K562 (cell line): ENCODE data around the gene STK25. TPM values are rescaled to one million over a fixed set of nuclear protein-coding genes. Genes with fewer than 3 reads are reported as not detected.

ENCODE experiments used
- ATAC-seq: fragments of 200-7000 bp; cut with Tn5 transposase; 3 replicates; pipeline ENCODE4 v1.9.1; 2020; ENCODE audit warnings: moderate library complexity
- BruUV-seq: library from RNA; stranded (reverse); fragments of 400-500 nt; replicated peaks from 2 replicates; lab custom pipeline; 2021; lab: Mats Ljungman, UMichigan
- CTCF ChIA-PET: fragments of 300-600 bp; formaldehyde crosslinking; extraction: SDS; loops from one replicate; lab custom pipeline; 2021; ENCODE audit warnings: low intra/inter-chr PET ratio; lab: Yijun Ruan, JAX
- POLR2A ChIA-PET: fragments of 300-600, 350-650 bp; sonication (Branson Sonifier 250); formaldehyde crosslinking; extraction: SDS; loops from one replicate; lab custom pipeline; 2021; ENCODE audit warnings: antibody characterized with exemption, inconsistent platforms; lab: Yijun Ruan, JAX
- DNase-seq, 4 experiments: peaks; one replicate each; pipeline versions ENCODE4 v3.0.0 to v3.0.0-alpha.2; 2011 to 2018; ENCODE audit warnings: low spot score in 3 of 4, mixed read lengths in 3 of 4; ENCODE audit errors: extremely low read depth in 1 of 4
- FAIRE-seq: peaks from 2 replicates; lab custom pipeline; 2011; peaks lifted over from hg19 to GRCh38; lab: Jason Lieb, UNC
- H2AFZ ChIP-seq: 2 replicates; pipeline ENCODE4 v1.6.0; 2011; ENCODE audit warnings: low read depth, low read length, control low read depth, inconsistent platforms
- H3K27ac ChIP-seq: fragments of 200-600 bp; 3 replicates; pipeline ENCODE4 v1.8.0; 2011; ENCODE audit warnings: low read depth, mild to moderate bottlenecking, control low read depth, inconsistent platforms, low read length, moderate library complexity, mixed read lengths; ENCODE audit errors: extremely low read depth
- H3K27me3 ChIP-seq, 2 experiments: fragments of 300-600 bp in 1 of 2; 2 replicates in 1 of 2; 3 replicates in 1 of 2; pipeline versions ENCODE4 v1.6.0 to v1.8.0; 2011; ENCODE audit warnings: inconsistent platforms in 2 of 2, low read length in 2 of 2, mild to moderate bottlenecking in 1 of 2, mixed read lengths in 1 of 2, moderate library complexity in 1 of 2; ENCODE audit not compliant: control insufficient read depth in 2 of 2, insufficient read depth in 2 of 2
- H3K36me3 ChIP-seq: fragments of 300-600 bp; 3 replicates; pipeline ENCODE4 v1.8.0; 2011; ENCODE audit warnings: mild to moderate bottlenecking, low read length, inconsistent platforms; ENCODE audit not compliant: control insufficient read depth, insufficient read depth
- H3K4me1 ChIP-seq, 2 experiments: fragments of 200-600 bp in 1 of 2; replicated peaks in 1 of 2; 2 replicates in 1 of 2; 3 replicates in 1 of 2; pipeline versions ENCODE4 v1.5.1 to v1.8.0; 2011; ENCODE audit warnings: inconsistent platforms in 2 of 2, low read length in 2 of 2, mild to moderate bottlenecking in 1 of 2, mixed read lengths in 1 of 2, moderate library complexity in 1 of 2; ENCODE audit not compliant: control insufficient read depth in 2 of 2, insufficient read depth in 2 of 2
- H3K4me2 ChIP-seq: 2 replicates; pipeline ENCODE4 v1.6.1; 2011; ENCODE audit warnings: low read length, control low read depth, inconsistent platforms, mixed read lengths; ENCODE audit not compliant: insufficient read depth
- H3K4me3 ChIP-seq: fragments of 200-600 bp; sonication (generic), shearing (Covaris generic); 2 replicates; pipeline ENCODE4 v1.5.1; 2016; ENCODE audit warnings: control low read depth, inconsistent platforms
- H3K79me2 ChIP-seq: fragments of 200-600 bp; 3 replicates; pipeline ENCODE4 v1.8.0; 2011; ENCODE audit warnings: low read length, inconsistent platforms; ENCODE audit not compliant: control insufficient read depth, insufficient read depth
- H3K9ac ChIP-seq, 2 experiments: 2 replicates each; pipeline versions ENCODE4 v1.6.0 to v1.6.1; 2011; ENCODE audit warnings: low read depth in 2 of 2, low read length in 2 of 2, control low read depth in 1 of 2, inconsistent platforms in 1 of 2, mild to moderate bottlenecking in 1 of 2, mixed read lengths in 1 of 2; ENCODE audit not compliant: insufficient read depth in 1 of 2
- H3K9me1 ChIP-seq: one replicate; pipeline ENCODE4 v1.6.0; 2011; ENCODE audit warnings: inconsistent platforms, mild to moderate bottlenecking, low read length, moderate library complexity; ENCODE audit not compliant: control insufficient read depth, insufficient read depth
- H3K9me3 ChIP-seq: replicated peaks from 2 replicates; pipeline ENCODE4 v1.5.1; 2011; ENCODE audit warnings: low read depth, low read length, inconsistent platforms; ENCODE audit not compliant: control insufficient read depth, insufficient read depth
- H4K20me1 ChIP-seq: replicated peaks from 2 replicates; pipeline ENCODE4 v1.6.1; 2011; ENCODE audit warnings: low read length, inconsistent platforms, mixed read lengths; ENCODE audit not compliant: control insufficient read depth, insufficient read depth
- BRF2 ChIP-seq: IDR thresholded peaks from 3 replicates; pipeline ENCODE4 v1.6.1; 2011; ENCODE audit warnings: borderline replicate concordance, mild to moderate bottlenecking; ENCODE audit not compliant: insufficient read length, insufficient read depth
- SIX5 ChIP-seq, 2 experiments: IDR thresholded peaks; 2 replicates each; pipeline ENCODE4 v1.6.1; 2011; ENCODE audit warnings: low read length in 2 of 2, borderline replicate concordance in 1 of 2, low read depth in 1 of 2, mild to moderate bottlenecking in 1 of 2, moderate library complexity in 1 of 2; ENCODE audit not compliant: insufficient read depth in 1 of 2
- ZNF75A ChIP-seq: fragments of 450-650 bp; formaldehyde crosslinking; IDR thresholded peaks from 2 replicates; pipeline ENCODE4 v1.4.0; 2020; ENCODE audit warnings: mild to moderate bottlenecking
- ZNF780A ChIP-seq: fragments of 250-450 bp; sonication (Bioruptor Pico); IDR thresholded peaks from 2 replicates; pipeline ENCODE4 v1.5.0; 2021; ENCODE audit warnings: mild to moderate bottlenecking
- WGBS: fragments of 100-300 bp; shearing (Covaris generic); methylation state at CpG from one replicate; pipeline ENCODE4 v1.1.6; 2016; ENCODE audit warnings: low coverage, mixed read lengths; ENCODE audit not compliant: insufficient coverage; ENCODE audit errors: missing lambda C conversion rate; 5-methylcytosine and 5-hydroxymethylcytosine counted together
- in situ Hi-C: fragments of 300-500 bp; cut with MboI; formaldehyde crosslinking; loops from 4 replicates; pipeline ENCODE4 v1.15.0; 2018; ENCODE audit warnings: inconsistent platforms, mixed read lengths
- intact Hi-C: fragments of 100-400 bp; cut with micrococcal nuclease; formaldehyde crosslinking; loops from 2 replicates; pipeline ENCODE4 v1.14.2; 2022
- polyA plus RNA-seq, 8 experiments: library from polyadenylated mRNA; depleted of rRNA in 4 of 8; stranded (reverse) in 5 of 8; unstranded in 3 of 8; fragments of >200 nt; fragmentation: Nextera tagmentation in 2 of 8; fragmentation: Illumina TruSeq in 1 of 8; extraction: Ambion mirVana in 2 of 8; extraction: Trizol in 1 of 8; gene quantifications; 2 replicates each; pipeline versions ENCODE4 v1.2.1 to v1.2.3, GENCODE V29; 2011 to 2014; ENCODE audit warnings: inconsistent platforms in 1 of 8, missing spikeins in 1 of 8
- total RNA-seq, 7 experiments: library from RNA; depleted of rRNA in 6 of 7; stranded (reverse); fragments of >200 nt in 6 of 7; fragmentation: Illumina TruSeq in 2 of 7; extraction: Trizol in 2 of 7; gene quantifications; 2 replicates each; pipeline versions ENCODE4 v1.2.1 to v1.2.3, GENCODE V29; 2011 to 2021; ENCODE audit warnings: low replicate concordance in 1 of 7

Gene STK25
- total and polyA plus RNA-seq, 9 of the 15 experiments (the other 6 are each of a cell fraction or from before 2014, with no cell fraction given), result 5.4 to 177 (median 116) TPM

GRCh38 chr2:241550616-241551580, 42.5 kb upstream of the STK25 start:
- FAIRE-seq, result no peak
- no peak overlapping the region for H2AFZ ChIP-seq
- no peaks in the 10 kb centered on the region for H3K79me2 ChIP-seq
- H3K4me1 ChIP-seq, result peaks cover 12 to 38% of the 10 kb centered on the region in 2 experiments; a peak in 4 of 5 replicates
- intact Hi-C loops (no loop called here), in situ Hi-C loops (no loop called here)
- no peak overlapping the region for H3K27ac ChIP-seq
- ChIA-PET POLR2A (interaction anchor here (0.6 to 1.8 kb wide), 5 partner anchors 9 to 29 kb away, joined by 3 to 6 read pairs (median 4); no protein-coding TSS in a partner anchor), CTCF (no interaction called here)
- WGBS, result 35% methylated on average over 5 of the region's 21 CpGs
- no peak for ATAC-seq
- no peak overlapping the region for H3K4me2 ChIP-seq
- H4K20me1 ChIP-seq, result no peaks in the 10 kb centered on the region
- peaks cover 0 to 19% of the 10 kb centered on the region in 2 experiments; a peak in 2 of 5 replicates for H3K27me3 ChIP-seq
- H3K9me3 ChIP-seq, result no peaks in the 10 kb centered on the region
- no peaks in the 10 kb centered on the region for H3K36me3 ChIP-seq
- no peak for DNase-seq
- no TSS peak for BruUV-seq
- H3K4me3 ChIP-seq, result no peak overlapping the region
- no peak for TF ChIP-seq BRF2
- TF ChIP-seq ZNF75A (CRISPR knock-in tag), result no peak
- TF ChIP-seq SIX5 (IDR thresholded peaks at IDR 0.05; ENCODE audit: borderline replicate concordance in 1 of 2, insufficient read depth in 1 of 2, low read depth in 1 of 2, low read length in 2 of 2), result no peak
- no peak for TF ChIP-seq ZNF780A
- no peaks in the 10 kb centered on the region for H3K9me1 ChIP-seq
- H3K9ac ChIP-seq, result 0 out of 4 replicates have a peak overlapping the region, but pooled peaks of 1 of the 2 experiments have one; percentile 45
